ENCODE measurements around the gene KCNG4. TPM values are rescaled to one million over a fixed set of nuclear protein-coding genes. Genes with fewer than 3 reads are reported as not detected.

The KCNG4 gene
- total and polyA plus RNA-seq, 2 of the 8 experiments (the other 6 are each of a cell fraction or from before 2014, with no cell fraction given): not detected

DNA sequence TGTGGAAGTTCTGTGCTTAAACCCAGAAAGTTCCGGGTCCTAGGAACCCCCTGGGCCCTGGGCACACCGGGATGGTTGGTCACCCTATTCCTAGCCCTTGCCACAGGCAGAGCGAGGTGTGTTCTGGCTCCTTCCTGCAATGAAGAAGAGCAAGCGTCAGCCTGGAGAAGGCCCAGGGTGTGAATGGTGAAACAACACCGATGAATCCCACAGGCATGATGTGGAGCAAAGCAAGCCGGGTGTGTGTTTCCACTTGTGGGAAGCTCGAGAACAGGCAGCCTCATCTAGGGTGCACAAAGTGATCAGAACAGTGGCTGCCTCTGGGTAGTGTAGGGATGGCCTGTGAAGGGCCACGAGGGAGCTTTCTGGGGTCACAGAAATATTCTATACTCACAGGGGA, 13.8 kb downstream of the KCNG4 start:
- H2BK5ac ChIP-seq (ENCODE audit: low read depth, low read length): no peak overlapping the region
- H3K27me3 ChIP-seq (replicated peaks in 1 of 4; ENCODE audit: control insufficient read depth in 3 of 4, extremely low read depth in 1 of 4, insufficient read depth in 3 of 4, low read length in 3 of 4): no peaks in the 10 kb centered on the region
- H3K79me1 ChIP-seq (ENCODE audit: low read depth, low read length): no peaks in the 10 kb centered on the region
- no peaks in the 10 kb centered on the region for H3K36me3 ChIP-seq (ENCODE audit: control insufficient read depth in 2 of 4, insufficient read depth in 4 of 4, low read length in 3 of 4)
- no peak overlapping the region for H3K4me2 ChIP-seq (ENCODE audit: insufficient read depth in 1 of 2, low read depth in 2 of 2, low read length in 2 of 2)
- no peak overlapping the region for H2BK12ac ChIP-seq (ENCODE audit: low read depth, low read length)
- H4K5ac ChIP-seq (ENCODE audit: insufficient read length, low read depth, low read length): peak overlapping the region; percentile 4
- CTCF ChIA-PET (ENCODE audit: partially characterized antibody): interaction anchor here (0.8 to 1.9 kb wide), 4 partner anchors 11 to 195 kb away, joined by 3 to 6 read pairs (median 4); no protein-coding TSS in a partner anchor
- POLR2A ChIA-PET (ENCODE audit: partially characterized antibody): no interaction called here
- H2AFZ ChIP-seq (ENCODE audit: low read length): no peak overlapping the region
- H4K20me1 ChIP-seq (replicated peaks in 1 of 2; ENCODE audit: control insufficient read depth in 1 of 2, insufficient read depth in 2 of 2, low read length in 2 of 2): no peaks in the 10 kb centered on the region
- peaks cover 0 to 12% (median 6%) of the 10 kb centered on the region in 4 experiments; a peak in 6 of 7 replicates for H3K4me1 ChIP-seq (replicated peaks in 1 of 4; ENCODE audit: control insufficient read depth in 3 of 4, insufficient read depth in 4 of 4, low read length in 3 of 4)
- no peak overlapping the region for H3K4ac ChIP-seq (replicated peaks; ENCODE audit: insufficient read length, low read depth, low read length)
- no peak overlapping the region for H4K91ac ChIP-seq (replicated peaks; ENCODE audit: insufficient read length, low read length)
- FAIRE-seq (no peak), DNase-seq (ENCODE audit: low read depth in 1 of 2, low spot score in 2 of 2) (no peak)
- no peak overlapping the region for H2AK5ac ChIP-seq (ENCODE audit: low read depth, low read length)
- no peaks in the 10 kb centered on the region for H3K79me2 ChIP-seq (ENCODE audit: control insufficient read depth in 1 of 2, insufficient read depth in 2 of 2, low read length in 2 of 2)
- H3K18ac ChIP-seq (ENCODE audit: extremely low read depth, low read length): no peak overlapping the region
- no peak overlapping the region for H3K4me3 ChIP-seq (ENCODE audit: extremely low read depth in 1 of 4, insufficient read depth in 2 of 4, low read depth in 3 of 4, low read length in 4 of 4)
- no peak overlapping the region for H3K56ac ChIP-seq (replicated peaks; ENCODE audit: insufficient read length, low read depth, low read length)
- no peaks in the 10 kb centered on the region for H3K9me3 ChIP-seq (ENCODE audit: insufficient read depth in 2 of 2, low read depth in 1 of 2, low read length in 1 of 2)
- no peak overlapping the region for H3K14ac ChIP-seq (ENCODE audit: insufficient read length)
- H3K9ac ChIP-seq (replicated peaks in 1 of 4; ENCODE audit: extremely low read depth in 1 of 4, low read depth in 3 of 4, low read length in 3 of 4): no peak overlapping the region
- TF ChIP-seq SUZ12 (IDR thresholded peaks at IDR 0.05; ENCODE audit: low read length): no peak
- no peak for TF ChIP-seq CBX8 (IDR thresholded peaks at IDR 0.05; ENCODE audit: borderline replicate concordance, low read depth, low read length)
- TF ChIP-seq SP1 (IDR thresholded peaks at IDR 0.05; ENCODE audit: low read depth, low read length): no peak
- no peak for TF ChIP-seq SP2 (IDR thresholded peaks at IDR 0.05; ENCODE audit: low read length)
- no peak for TF ChIP-seq BCL11A (IDR thresholded peaks at IDR 0.05; ENCODE audit: low read depth in 2 of 2, low read length in 2 of 2)
- no peaks in the 10 kb centered on the region for H3K23me2 ChIP-seq (ENCODE audit: low read depth, low read length)
- no peak overlapping the region for H2BK20ac ChIP-seq (ENCODE audit: low read length)
- no peak overlapping the region for H3K27ac ChIP-seq (ENCODE audit: low read depth, low read length)
- no peak overlapping the region for H2BK120ac ChIP-seq (replicated peaks; ENCODE audit: low read depth, low read length)
- H2BK15ac ChIP-seq (ENCODE audit: low read length): no peak overlapping the region
- WGBS, 2 experiments (ENCODE audit: extremely low coverage in 1 of 2, insufficient coverage in 1 of 2, insufficient read length in 1 of 2, insufficient replicate concordance in 2 of 2, low coverage in 1 of 2, low lambda C conversion rate in 2 of 2, missing lambda C conversion rate in 1 of 2): 81% methylated on average over 8 of the region's 8 CpGs; no CpG with 5 or more reads in 1 of the 2 experiments
- no peak overlapping the region for H3K23ac ChIP-seq (ENCODE audit: insufficient read length)
- H4K8ac ChIP-seq (ENCODE audit: extremely low read depth, insufficient read depth, low read length): no peak overlapping the region; the same call in 1 of the 2 replicates

Data from H1 (cell line).